Kidney (tissue), 14 donors: ENCODE results near the gene CAV1. TPM values are rescaled to one million over a fixed set of nuclear protein-coding genes. Genes with fewer than 3 reads are reported as not detected.

Experiments used
- DNase-seq, 5 donors: peaks; one replicate each; pipeline ENCODE4 v3.0.0-alpha.2; 2013 to 2020
- FAIRE-seq: peaks from 2 replicates; lab custom pipeline; 2012; peaks lifted over from hg19 to GRCh38; lab: Jason Lieb, UNC
- H3K27ac ChIP-seq, 2 donors: one replicate each; pipeline ENCODE4 v1.7.0; 2013; ENCODE audit warnings: low read depth in 2 of 2, low read length in 2 of 2, inconsistent platforms in 1 of 2
- H3K27me3 ChIP-seq: one replicate; pipeline ENCODE4 v1.7.1; 2013; ENCODE audit warnings: low read length, inconsistent platforms; ENCODE audit not compliant: control insufficient read depth, insufficient read depth
- H3K36me3 ChIP-seq, 3 donors: one replicate each; pipeline versions ENCODE4 v1.7.0 to v1.7.1; 2013; ENCODE audit warnings: low read length in 3 of 3, control low read depth in 1 of 3, inconsistent platforms in 1 of 3; ENCODE audit not compliant: insufficient read depth in 3 of 3, control insufficient read depth in 2 of 3
- H3K4me1 ChIP-seq, 3 donors: one replicate each; pipeline versions ENCODE4 v1.7.0 to v1.7.1; 2013; ENCODE audit warnings: low read length in 3 of 3, inconsistent platforms in 1 of 3, low read depth in 1 of 3; ENCODE audit not compliant: control insufficient read depth in 2 of 3, insufficient read depth in 2 of 3
- H3K4me3 ChIP-seq, 3 donors: one replicate each; pipeline versions ENCODE4 v1.7.0 to v1.8.1; 2013; ENCODE audit warnings: low read length in 3 of 3, control low read depth in 1 of 3, inconsistent platforms in 1 of 3
- H3K9ac ChIP-seq, 3 donors: one replicate each; pipeline versions ENCODE4 v1.7.0 to v1.7.1; 2013; ENCODE audit warnings: low read length in 3 of 3, control low read depth in 1 of 3, inconsistent platforms in 1 of 3
- H3K9me3 ChIP-seq, 3 donors: one replicate each; pipeline versions ENCODE4 v1.7.0 to v1.7.1; 2013; ENCODE audit warnings: low read length in 3 of 3, control low read depth in 1 of 3, inconsistent platforms in 1 of 3; ENCODE audit not compliant: control insufficient read depth in 2 of 3, insufficient read depth in 1 of 3
- CTCF ChIP-seq: IDR thresholded peaks from 3 replicates; pipeline ENCODE4 v1.5.1; 2012; ENCODE audit warnings: mild to moderate bottlenecking, moderate library complexity, borderline replicate concordance; ENCODE audit not compliant: insufficient read depth; ENCODE audit errors: extremely low read depth
- intact Hi-C: fragments of 100-400 bp; cut with DNase I; formaldehyde crosslinking; loops from one replicate; pipeline ENCODE4 v1.11.1; 2022
- polyA plus RNA-seq: library from polyadenylated mRNA; stranded (reverse); fragments of 350-450 nt; fragmentation: Illumina TruSeq; extraction: RNeasy Lipid Tissue Mini Kit (QIAGEN cat#74804); gene quantifications from one replicate; pipeline ENCODE4 v1.2.3, GENCODE V29; 2014; ENCODE audit warnings: low read depth, low replicate concordance; ENCODE audit not compliant: insufficient read depth
- total RNA-seq: library from RNA; stranded (reverse); fragmentation: NEBNext Ultra II Directional; extraction: Animal tissue kit (Norgen Biotek cat#: 25700); gene quantifications from one replicate; pipeline ENCODE4 v1.2.1, GENCODE V29; 2021
- donor health status: control.
- donor health status: control.
- donor health status: control.
- donor health status: control.
- donor health status: control.
- donor health status: DM: yes; HTN: yes; CAD: no.
- donor health status: Normal renal cell carcinoma (clear cell type).

CAV1 gene
- total and polyA plus RNA-seq, 2 donors from 2014 or later: 15.7 to 67.2 TPM

DNA sequence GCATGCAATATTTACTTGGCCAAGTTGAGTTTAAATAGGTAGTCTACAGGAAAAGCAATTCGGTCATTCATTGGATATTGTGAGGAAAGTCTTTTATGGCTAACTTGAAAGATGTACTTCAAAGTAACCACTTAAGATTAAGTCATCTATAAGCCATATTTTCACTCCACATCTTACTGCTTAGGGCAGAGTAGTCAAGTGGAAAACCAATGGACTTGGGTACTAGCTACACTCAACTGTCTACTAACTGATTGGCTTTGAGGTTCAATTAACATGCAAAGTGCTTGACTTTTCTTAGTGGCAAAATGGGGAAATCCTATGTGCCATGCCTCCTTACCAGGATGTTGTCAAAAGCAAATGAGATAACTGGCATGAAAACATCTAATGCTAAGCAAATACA lies 51.0 kb downstream of the CAV1 start:
- intact Hi-C loops: no loop called here
- FAIRE-seq (no peak), DNase-seq (no peak)
- H3K9me3 ChIP-seq: no peaks in the 10 kb centered on the region
- no peak for TF ChIP-seq CTCF
- no peaks in the 10 kb centered on the region for H3K4me1 ChIP-seq
- no peaks in the 10 kb centered on the region for H3K27me3 ChIP-seq
- no peaks in the 10 kb centered on the region for H3K36me3 ChIP-seq
- no peak overlapping the region for H3K27ac ChIP-seq
- H3K9ac ChIP-seq: no peak overlapping the region
- no peak overlapping the region for H3K4me3 ChIP-seq

DNA sequence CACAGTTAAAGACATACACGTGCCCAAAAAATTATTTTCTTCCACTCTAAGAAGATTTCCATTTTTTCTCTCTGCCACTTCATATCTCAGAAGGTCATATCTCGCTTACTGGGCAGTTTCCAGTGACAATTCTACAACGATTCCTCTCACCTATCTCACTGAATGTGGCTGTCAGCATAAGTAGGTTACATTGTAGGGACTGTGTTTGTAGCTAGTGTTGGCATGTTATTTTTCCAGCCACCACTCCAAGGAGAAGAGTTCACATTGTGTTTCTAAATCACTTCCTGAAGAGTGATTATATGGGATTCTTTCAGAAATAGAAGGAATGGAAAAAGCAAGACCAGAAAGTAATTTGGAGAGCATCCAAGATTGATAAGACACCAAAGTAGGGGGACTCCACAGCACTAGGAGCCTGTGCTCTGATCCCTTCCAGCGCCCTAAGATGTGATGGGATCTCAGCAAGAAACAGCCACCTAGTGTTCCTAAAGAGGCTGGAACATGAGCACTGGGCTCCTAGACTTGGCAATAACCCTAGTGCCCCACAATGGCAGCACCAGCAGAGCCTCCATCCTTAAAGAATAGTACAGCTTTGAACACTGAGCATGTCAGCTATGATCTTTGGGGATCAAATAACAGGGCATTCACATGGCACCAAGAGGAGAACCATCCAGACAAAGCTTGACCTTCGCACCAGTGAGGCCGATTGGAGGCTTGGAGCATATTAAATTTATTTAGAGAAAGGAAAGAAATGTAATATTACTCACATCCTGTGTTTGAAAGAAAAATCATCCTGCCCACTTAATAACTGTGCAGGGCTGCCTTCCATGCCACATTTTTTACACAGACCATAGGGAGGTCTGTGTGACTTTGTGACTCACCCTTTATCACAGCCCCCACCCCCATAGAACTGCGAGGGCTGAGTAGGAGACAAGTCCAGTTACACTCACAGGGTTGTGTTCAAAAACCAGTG lies 51.8 kb downstream of the CAV1 start:
- no peak for DNase-seq
- no peak overlapping the region for H3K4me3 ChIP-seq
- no peak for FAIRE-seq
- intact Hi-C loops: no loop called here
- no peak overlapping the region for H3K9ac ChIP-seq
- H3K27ac ChIP-seq: no peak overlapping the region
- peaks cover 0 to under 1% (median 0%) of the 10 kb centered on the region in 3 donors for H3K4me1 ChIP-seq
- H3K9me3 ChIP-seq: no peaks in the 10 kb centered on the region
- H3K36me3 ChIP-seq: no peaks in the 10 kb centered on the region
- TF ChIP-seq CTCF: no peak
- no peaks in the 10 kb centered on the region for H3K27me3 ChIP-seq

- intact Hi-C loops: no loop called here
- no peak for TF ChIP-seq CTCF
- no peak for DNase-seq
- H3K9me3 ChIP-seq: no peaks in the 10 kb centered on the region
- FAIRE-seq: no peak
- no peaks in the 10 kb centered on the region for H3K27me3 ChIP-seq
- peaks cover 0 to 3% (median 0%) of the 10 kb centered on the region in 3 donors for H3K4me1 ChIP-seq
- no peak overlapping the region for H3K9ac ChIP-seq
- no peak overlapping the region for H3K4me3 ChIP-seq
- no peak overlapping the region for H3K27ac ChIP-seq
- no peaks in the 10 kb centered on the region for H3K36me3 ChIP-seq
Measured at GRCh38 chr7:116577320-116577871, 52.6 kb downstream of the CAV1 start.
